ENCODE measurements around the gene SLC40A1. TPM values are rescaled to one million over a fixed set of nuclear protein-coding genes. Genes with fewer than 3 reads are reported as not detected.

Gene SLC40A1
- total and polyA plus RNA-seq, 7 donors = 34.9 to 280 (median 52.1) TPM

DNA sequence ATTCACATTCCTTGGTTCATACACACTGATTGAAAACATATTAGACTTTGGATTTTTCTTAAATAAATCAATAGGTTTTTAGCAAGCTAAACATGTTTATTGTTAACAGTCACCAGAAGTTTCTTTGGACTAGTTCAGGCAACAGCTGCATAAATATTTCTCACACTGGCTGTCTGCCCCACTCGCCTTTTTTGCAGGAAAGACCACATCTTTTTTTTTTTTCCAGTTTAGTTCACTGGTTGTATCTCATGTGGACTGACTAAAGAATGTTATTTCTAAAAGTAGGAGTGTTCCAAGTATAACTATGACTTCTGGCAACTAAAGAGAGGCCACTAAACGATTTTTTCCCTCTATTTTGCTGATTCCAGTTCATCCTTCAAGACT, 31.1 kb downstream of the SLC40A1 start:
- H3K4me1 ChIP-seq = peaks cover 0 to 54% (median 36%) of the 10 kb centered on the region in 4 donors

DNA sequence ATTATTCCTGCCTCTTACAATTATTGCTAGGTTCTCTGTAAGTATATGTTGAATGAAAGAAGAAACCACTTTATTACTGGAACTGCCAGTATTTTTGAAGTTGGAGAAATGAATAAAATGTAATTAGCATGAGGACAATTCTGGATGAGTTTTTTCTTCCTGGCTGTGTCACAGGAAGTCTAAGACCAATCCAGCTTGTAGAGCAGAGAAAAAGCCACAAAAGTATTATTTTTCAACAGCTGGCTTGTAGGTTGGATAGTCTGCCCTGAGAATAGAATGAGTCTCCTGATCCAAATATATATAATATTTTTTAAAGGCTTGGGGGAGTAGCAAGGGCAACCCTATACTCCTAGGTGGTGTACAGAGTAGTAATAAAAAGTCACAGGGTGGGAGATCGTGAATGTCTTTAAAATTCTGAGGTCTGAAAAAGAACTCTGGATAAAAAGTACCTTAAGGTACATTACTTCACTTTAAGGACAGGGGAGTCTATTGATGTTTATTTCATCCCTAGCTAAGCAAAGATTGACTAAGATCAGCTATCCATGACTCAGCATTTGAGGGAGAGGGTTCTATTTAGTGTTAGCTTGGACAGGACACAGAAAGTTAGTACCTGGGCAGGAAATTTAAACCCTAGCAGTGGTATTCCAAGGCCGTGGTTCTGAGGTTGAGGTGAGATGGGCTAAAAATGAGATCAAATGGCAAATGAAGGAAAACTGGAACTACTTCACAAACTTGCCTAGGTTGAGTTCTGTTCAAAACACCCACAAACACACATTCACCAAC, 31.7 kb downstream of the SLC40A1 start:
- no peaks in the 10 kb centered on the region for H3K9me3 ChIP-seq
- H3K27ac ChIP-seq = peak overlapping the region in 3 of 4 donors; percentile 30 to 65 (median 52)
- intact Hi-C loops (cut with DNase I) = no loop called here
- H3K27me3 ChIP-seq = no peaks in the 10 kb centered on the region
- TF ChIP-seq EP300 (IDR thresholded peaks at IDR 0.05) = no peak
- TF ChIP-seq, protein P1, sequence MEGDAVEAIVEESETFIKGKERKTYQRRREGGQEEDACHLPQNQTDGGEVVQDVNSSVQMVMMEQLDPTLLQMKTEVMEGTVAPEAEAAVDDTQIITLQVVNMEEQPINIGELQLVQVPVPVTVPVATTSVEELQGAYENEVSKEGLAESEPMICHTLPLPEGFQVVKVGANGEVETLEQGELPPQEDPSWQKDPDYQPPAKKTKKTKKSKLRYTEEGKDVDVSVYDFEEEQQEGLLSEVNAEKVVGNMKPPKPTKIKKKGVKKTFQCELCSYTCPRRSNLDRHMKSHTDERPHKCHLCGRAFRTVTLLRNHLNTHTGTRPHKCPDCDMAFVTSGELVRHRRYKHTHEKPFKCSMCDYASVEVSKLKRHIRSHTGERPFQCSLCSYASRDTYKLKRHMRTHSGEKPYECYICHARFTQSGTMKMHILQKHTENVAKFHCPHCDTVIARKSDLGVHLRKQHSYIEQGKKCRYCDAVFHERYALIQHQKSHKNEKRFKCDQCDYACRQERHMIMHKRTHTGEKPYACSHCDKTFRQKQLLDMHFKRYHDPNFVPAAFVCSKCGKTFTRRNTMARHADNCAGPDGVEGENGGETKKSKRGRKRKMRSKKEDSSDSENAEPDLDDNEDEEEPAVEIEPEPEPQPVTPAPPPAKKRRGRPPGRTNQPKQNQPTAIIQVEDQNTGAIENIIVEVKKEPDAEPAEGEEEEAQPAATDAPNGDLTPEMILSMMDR (IDR thresholded peaks at IDR 0.05) = no peak
- no peak for TF ChIP-seq POLR2A (IDR thresholded peaks at IDR 0.05)
- H3K4me1 ChIP-seq = peaks cover 0 to 58% (median 40%) of the 10 kb centered on the region in 4 donors
- H3K4me3 ChIP-seq = no peak overlapping the region
- no peak for DNase-seq
- H3K36me3 ChIP-seq = no peaks in the 10 kb centered on the region
- 65 to 87% methylated on average over 2 of the region's 2 CpGs for WGBS, 2 donors

More for the DNA sequence above, 31.1 kb downstream of the SLC40A1 start:
- H3K4me3 ChIP-seq = no peak overlapping the region
- DNase-seq = peak; percentile 73
- 52 to 59% methylated on average over 2 of the region's 2 CpGs for WGBS, 2 donors
- TF ChIP-seq, protein P1 (IDR thresholded peaks at IDR 0.05) = no peak
- TF ChIP-seq POLR2AphosphoS5 (IDR thresholded peaks at IDR 0.05) = no peak
- no peak for TF ChIP-seq EP300 (IDR thresholded peaks at IDR 0.05)
- TF ChIP-seq POLR2A (IDR thresholded peaks at IDR 0.05) = no peak
- H3K27ac ChIP-seq = peak overlapping the region in 3 of 4 donors; percentile 30 to 65 (median 52)
- no peaks in the 10 kb centered on the region for H3K27me3 ChIP-seq
- intact Hi-C loops (cut with DNase I) = no loop called here
- H3K9me3 ChIP-seq = no peaks in the 10 kb centered on the region
- no peaks in the 10 kb centered on the region for H3K36me3 ChIP-seq

DNA sequence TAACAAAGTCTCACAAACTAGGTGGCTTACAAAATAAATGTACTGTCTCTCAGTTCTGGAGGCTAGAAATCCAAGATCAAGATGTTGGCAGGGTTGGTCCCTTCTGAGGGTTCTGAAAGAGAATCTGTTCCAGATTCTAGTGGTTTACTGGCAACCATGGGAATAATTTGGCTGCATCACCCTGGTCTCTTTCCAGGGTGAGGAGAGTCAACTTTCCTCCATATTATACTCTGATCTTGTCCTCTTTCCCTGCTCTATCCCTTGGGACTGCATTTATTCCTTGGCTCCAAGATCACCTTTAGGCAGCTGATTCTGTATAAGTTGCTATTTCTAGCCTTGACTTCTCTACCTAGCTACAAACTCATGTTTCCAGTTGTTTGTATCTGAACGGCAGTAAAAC, 35.2 kb downstream of the SLC40A1 start:
- Histone ChIP-seq H3K27me3 (no peaks in the 10 kb centered on the region), H3K4me3 (peak overlapping the region in 1 of 4 donors; percentile 3), H3K4me1 (peaks cover 0 to 41% (median 33%) of the 10 kb centered on the region in 4 donors), H3K27ac (peak overlapping the region; percentile 58 to 84 (median 70)), H3K36me3 (no peaks in the 10 kb centered on the region), H3K9me3 (no peaks in the 10 kb centered on the region)
- DNase-seq = no peak
- peak in 2 of 4 donors; percentile 22 to 36 for TF ChIP-seq POLR2AphosphoS5 (IDR thresholded peaks at IDR 0.05)
- peak in 1 of 4 donors; percentile 54 for TF ChIP-seq EP300 (IDR thresholded peaks at IDR 0.05)
- TF ChIP-seq, protein P1 (IDR thresholded peaks at IDR 0.05) = no peak
- TF ChIP-seq POLR2A (IDR thresholded peaks at IDR 0.05) = no peak
- WGBS, 2 donors = 49 to 88% methylated on average over 1 of the region's 1 CpG
- intact Hi-C loops (cut with DNase I) = no loop called here

DNA sequence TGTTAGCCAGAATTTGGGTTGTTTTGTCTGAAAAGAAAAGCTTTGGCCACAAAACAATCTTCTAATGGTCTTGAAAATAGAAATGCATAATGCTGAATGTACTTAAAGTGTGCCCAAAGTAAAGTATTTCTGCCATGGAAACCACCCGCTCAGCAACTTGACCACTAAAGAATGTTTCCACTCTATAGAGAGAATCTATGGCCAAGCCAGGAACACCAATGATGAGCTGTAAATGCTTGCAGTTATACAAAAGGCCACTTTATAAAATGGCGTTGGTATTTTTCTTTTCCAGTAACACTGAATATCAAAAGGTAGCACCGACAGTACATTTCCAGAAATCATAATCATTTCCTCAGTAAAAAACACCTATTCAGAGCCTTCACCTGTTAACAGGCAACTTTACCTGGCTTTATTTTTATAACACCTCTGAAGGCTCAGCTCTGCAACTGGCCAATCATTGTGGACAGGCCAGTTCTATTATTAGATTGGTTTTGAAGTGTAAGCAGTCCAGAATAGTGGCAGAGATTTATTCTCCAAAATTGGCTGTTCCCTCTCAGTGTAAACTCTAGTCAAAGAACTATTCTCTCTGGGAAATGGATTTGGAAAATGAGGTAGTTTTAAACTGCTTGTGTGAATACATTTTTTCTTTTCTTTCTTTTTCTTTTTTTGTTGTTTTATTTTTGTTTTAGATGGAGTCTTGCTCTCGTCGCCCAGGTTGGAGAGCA, 36.1 kb downstream of the SLC40A1 start:
- Histone ChIP-seq H3K4me1 (peaks cover 0 to 41% (median 31%) of the 10 kb centered on the region in 4 donors), H3K27ac (peak overlapping the region; percentile 58 to 84 (median 70)), H3K36me3 (no peaks in the 10 kb centered on the region), H3K4me3 (no peak overlapping the region), H3K27me3 (no peaks in the 10 kb centered on the region), H3K9me3 (no peaks in the 10 kb centered on the region)
- 95 to 96% methylated on average over 5 of the region's 5 CpGs for WGBS, 2 donors
- intact Hi-C loops (cut with DNase I) = no loop called here
- DNase-seq = no peak
- TF ChIP-seq POLR2AphosphoS5 (IDR thresholded peaks at IDR 0.05) (peak in 3 of 4 donors; percentile 10 to 56 (median 36)), EP300 (IDR thresholded peaks at IDR 0.05) (peak in 1 of 4 donors; percentile 51), POLR2A (IDR thresholded peaks at IDR 0.05) (no peak)
- TF ChIP-seq, protein P1 (IDR thresholded peaks at IDR 0.05) = no peak

Measured in sigmoid colon (tissue), 7 donors.